ENCODE results near the gene CRIP3.

DNA sequence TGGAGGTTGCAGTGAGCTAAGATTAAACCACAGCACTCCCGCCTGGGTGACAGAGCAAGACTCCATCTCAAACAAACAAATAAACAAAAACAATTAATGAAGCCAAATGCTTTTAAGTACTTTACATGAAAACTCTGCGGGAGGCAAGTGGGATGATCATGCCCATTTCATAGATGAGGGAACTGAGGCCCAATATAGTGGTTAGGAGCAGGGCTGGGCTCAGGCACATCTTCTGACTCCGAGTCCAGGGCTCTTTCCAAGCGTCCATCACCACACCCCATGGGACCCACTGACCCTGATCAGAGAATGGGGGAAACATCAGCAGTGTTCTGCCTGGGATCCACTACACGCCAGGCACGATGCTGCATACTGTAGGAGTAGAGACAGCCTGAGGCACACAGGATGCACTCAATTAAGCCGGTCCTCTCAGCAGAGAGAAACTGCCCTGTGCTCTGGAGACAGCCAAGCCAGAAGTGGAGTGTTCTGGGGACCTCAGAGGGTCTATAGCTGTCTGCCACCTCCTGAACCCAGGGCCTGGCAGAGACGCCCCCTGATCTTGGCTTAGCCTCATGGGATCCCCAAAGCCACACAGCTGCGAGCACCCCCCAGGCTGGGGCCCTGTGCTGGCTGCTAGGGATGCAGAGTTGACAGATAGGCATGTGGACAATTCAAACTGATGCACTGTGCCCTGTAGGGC lies 51.8 kb downstream of the CRIP3 start:
- TF ChIP-seq CTCF (IDR thresholded peaks at IDR 0.05) (no peak), POLR2A (IDR thresholded peaks at IDR 0.05; ENCODE audit: low read depth) (no peak)

All from esophagus muscularis mucosa (tissue), 3 donors.